GM19328 (cell line): ENCODE results near the gene STAG2.

Experiments used
- ATAC-seq: cut with Tn5 transposase; IDR thresholded peaks from one replicate; pipeline ENCODE4 v1.9.1; 2021; ENCODE audit warnings: mild to moderate bottlenecking, moderate library complexity; ENCODE audit not compliant: unreplicated experiment

Gene STAG2

DNA sequence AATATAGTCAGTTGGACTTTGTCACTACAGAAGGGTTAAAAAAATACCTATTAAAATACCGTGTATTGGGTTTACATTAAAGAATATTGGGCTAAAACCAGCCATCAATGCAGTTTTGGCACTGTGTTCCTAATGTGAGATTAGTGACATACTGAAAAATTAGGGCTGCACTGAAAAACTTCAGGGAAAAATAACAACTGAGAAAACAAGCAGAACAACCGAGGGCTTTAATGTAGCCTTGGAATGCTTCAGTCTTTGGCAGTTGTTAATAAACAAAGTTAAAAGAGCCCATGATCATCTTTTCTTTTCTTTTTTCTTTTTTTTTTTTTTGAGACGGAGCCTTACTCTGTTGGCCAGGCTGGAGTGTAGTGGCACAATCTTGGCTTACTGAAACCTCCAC lies 12.4 kb downstream of the STAG2 start:
- ATAC-seq: no peak

DNA sequence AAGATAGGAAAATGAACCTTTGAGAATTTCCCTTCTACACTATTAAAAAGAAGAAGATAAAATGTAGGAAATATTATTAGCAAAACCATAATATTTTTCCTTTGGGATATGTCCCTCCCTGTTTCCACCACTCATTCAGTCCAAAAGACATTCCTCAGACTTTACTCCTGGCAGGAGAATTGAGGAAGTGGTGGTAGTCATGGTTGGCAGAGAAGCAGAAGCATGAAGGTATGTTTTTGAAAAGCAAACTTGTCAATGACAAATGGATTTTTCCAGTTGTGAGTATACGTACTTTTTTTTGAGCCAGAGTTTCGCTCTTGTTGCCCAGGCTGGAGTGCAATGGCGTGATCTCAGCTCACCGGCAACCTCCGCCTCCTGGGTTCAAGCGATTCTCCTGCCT lies 13.7 kb downstream of the STAG2 start:
- no peak for ATAC-seq

DNA sequence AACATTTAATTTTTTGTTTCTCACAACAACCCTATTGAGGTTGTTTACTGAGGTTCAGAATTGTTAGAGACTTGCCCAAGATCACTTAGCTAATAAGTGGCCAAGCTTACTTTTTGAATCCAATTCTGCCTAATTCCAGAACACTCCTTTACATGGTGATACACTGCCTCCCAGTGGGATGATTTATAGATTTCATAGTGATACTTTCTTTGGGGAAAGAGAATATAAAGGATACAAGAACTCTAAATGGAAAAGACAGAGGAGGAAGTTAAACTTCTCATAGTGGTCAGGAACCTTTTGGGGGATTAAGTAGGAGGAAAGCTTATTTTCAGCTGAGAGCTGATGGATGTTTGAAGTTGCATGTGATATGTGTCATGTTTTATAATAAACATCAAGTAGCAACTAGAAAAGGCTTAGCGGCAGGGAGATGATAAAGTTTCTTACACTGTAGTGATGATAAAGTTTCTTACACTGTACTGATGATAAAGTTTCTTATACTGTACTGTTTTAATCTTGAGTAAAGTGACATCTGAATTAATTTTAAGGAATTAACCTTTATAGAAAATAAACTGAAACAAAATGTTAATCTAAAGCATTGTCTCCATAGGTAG lies 15.3 kb downstream of the STAG2 start:
- no peak for ATAC-seq

DNA sequence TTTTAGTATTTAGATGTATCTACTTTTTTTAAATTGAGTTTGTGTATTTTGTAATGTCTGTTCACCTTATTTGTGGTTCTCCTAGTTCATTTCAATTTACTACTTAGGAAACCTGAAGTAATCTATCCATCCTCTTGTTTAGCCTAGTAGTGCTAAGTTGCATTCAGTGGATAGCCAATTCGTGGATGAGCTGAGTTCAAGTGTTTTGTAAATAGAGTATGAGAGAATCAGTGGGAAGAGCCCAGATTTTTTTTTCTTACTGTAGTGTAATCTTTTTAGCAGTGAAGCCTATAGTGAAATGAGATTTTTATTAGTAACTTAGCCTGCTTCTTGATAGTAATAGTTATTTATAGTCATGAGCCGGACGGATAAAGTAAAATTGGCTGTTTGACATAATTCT lies 21.7 kb downstream of the STAG2 start:
- ATAC-seq: no peak

DNA sequence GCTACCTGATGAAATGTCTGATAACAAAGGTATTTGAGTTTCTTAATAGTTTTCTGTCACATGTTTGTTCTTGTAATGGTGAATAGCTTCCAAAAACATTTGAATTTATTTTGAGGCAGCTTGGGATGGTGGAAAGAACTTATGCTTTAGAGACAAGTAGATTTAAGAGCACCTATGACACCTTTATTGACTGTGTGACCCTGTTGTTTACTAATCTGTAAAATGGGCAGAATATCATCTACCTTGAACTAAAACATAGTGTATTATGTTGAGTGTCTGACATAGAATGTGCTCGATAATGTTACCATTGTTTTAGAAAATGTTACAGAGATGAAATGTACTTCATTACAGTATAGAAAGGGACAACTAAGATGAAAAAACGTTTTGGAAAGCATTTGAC lies 24.9 kb downstream of the STAG2 start:
- ATAC-seq: no peak

DNA sequence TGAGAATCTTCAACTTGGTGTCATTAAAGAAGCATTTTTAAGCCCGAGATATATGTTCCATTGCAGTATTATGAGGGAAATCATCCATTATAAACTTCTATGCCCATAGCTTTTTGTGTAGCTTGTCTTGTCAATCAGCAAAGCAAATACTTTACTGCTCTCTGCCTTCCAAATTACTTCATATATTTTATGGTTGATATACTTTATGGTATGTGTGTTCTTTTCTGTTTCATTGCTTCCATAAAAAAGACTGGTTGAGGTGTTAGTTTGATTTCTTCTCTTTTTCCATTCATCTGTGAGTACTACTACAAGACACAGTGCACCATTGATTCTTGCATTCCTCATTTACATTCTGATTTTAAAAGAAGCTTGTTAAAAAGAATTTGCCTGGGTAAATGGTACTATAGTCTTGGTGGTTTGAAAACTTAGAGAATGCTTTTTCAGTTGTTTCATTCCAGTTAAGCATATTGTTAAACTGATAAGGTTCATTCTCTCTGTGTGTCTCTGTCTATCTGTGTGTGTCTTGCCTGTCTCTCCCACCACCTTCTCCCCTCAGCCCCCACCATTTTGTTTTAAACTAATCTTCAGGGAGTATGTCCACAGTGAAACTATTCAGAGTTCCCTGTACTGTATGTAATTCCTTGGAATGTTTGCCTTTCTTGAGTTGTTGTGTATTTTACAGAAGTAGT lies 27.1 kb downstream of the STAG2 start:
- no peak for ATAC-seq

DNA sequence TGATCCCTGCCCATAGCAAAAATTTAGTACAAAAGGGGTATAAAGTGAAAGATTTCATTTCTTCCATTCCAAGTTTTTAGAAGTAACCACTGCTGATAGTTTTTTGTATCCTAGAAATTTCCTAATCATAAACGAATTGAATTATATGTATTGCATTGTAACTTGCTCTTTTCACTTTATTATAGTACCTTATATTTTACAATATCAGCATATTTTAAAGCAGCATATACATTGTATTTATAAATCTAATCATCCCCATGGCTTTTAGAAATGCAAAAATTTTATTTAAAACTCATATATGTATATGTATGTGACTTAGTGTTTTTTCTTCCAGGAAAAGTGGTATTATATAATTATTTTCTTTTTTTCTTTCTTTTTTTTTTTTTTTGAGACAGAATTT lies 27.7 kb downstream of the STAG2 start:
- ATAC-seq: no peak

DNA sequence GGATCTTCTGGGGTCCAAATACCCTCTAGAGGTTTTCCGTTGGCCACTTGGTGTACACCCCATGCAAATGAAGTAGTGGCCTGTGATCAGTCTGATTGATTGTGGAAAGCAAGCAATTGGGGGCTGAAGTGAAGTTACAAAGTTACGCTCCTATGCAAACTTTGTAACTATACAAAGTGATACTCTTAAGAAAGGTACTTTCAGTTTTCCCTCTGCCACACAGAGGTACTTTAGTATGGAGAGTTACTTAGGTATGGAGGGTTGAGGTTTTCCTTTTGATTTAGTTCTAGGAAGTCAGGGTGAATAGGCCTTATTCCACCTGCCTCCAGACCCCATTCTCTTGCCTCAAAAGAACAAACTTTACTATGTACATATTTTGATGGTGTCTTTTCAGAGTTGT lies 28.7 kb downstream of the STAG2 start:
- ATAC-seq: no peak

DNA sequence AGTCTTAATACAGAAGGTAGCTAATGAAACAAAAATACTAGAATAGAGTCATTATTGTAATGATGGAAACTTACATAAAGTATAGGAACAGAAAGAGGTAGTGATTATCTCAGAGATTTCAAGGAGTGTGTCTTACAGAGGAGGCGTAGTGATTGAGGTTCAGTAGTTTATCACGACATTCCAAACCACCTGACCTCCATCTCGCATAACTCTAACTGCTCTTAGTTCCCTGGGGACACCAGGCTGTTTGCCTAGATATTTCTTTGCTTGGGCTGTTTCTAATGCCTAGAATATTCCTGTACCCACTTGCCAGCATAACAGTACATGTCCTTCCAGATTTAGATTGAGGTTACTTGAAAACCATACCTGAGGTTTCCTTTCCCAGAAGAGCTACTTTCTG lies 29.1 kb downstream of the STAG2 start:
- ATAC-seq: no peak

DNA sequence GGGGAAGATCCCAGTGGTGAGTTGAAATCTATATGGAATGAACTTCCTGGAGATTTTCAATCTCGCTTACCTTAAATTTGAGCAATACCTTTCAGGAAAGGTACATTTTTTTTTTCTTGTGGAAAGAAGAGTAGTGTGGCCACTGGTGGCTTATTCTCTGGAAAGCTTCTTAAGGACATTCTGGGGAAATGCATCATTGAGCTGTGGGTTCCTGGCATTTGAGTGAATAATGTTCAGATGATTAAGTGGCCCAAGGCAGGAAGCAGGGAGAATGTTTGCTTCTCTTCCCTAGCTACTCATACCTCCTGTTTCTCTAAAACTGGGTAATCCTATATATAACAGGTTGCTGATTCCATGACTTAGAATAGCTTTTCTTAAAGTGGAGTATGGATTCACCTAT lies 31.8 kb downstream of the STAG2 start:
- no peak for ATAC-seq

DNA sequence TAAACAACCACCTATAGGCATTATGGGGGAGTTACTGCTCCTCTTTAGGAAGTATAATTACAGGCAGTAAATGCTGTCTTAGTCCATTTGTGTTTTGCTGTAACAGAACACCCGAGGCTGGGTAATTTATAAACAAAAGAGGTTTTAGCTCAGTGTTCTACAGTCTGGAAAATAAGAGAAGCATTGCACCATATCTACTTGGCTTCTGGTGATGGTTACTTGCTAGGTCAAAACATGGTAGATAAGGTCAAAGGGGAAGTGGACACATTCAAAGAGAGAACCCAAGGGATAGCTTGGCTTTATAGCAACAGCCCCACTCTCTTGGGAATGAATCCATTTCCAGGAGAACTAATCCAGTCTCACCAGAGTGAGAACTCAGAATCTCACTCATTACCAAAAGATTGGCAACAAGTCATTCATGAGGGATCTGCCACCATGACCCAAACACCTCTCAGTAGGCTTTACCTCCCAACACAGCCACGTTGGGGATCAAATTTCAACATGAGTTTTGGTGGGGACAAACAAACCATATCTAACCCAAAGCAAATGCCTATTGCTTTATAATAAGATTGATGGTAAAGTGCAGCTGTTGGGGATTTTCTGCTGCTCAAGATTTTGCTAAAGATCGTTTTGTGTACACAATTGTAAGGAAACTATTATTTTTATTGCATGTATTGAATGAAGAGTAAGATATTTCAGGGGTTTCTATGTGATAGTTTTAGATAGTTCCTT lies 32.6 kb downstream of the STAG2 start:
- ATAC-seq: no peak

DNA sequence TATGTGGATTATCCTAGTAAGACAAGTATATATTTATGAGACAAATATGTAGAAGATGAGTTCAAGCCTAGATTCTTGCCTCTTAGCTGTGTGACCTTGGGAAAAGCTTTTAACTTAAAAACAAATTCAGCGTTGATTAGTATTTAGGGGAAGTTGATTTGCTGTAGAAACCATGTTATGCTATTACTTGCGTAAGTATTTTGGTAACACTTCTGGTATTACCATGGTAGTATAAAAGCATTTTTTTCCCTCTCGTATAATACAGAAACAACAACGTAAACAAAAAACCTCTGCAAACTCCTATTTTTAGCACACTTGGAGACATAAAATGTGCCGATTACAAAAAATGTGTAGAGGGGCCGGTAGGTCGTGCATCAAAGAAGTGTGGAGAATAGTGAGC lies 33.2 kb downstream of the STAG2 start:
- no peak for ATAC-seq

DNA sequence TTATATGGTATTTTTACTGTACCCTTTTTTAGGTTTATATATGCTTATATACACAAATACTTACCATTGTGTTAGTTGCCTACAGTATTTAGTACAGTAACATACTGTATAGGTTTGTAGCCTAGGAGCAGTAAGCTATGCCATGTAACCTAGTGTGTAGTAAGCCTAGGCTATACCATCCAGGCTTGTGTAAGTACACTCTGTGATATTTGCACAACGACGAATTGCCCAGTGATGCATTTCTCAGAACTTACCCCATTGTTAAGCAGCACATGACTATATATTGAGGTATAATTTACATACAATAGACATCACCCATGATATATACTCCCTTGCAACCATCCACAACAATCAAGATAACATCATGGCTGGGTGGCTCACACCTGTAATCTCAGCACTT lies 40.1 kb downstream of the STAG2 start:
- no peak for ATAC-seq

DNA sequence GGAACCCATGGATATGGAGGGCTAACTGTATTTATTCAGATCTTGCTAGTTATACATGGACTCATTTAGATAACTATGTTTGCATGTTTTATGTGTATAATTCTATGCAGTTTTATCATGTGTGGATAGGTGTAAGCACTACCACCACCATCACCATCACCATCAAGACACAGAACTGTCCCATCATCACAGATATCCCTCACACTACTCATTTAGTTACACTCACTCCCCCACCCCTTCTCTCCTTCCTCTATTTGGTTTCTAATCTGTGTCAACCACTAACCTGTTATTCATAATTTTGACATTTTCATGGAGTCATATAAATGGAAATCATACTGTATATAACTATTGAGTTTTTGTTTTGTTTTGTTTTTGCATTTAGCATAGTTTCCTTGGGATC lies 43.7 kb downstream of the STAG2 start:
- ATAC-seq: no peak

DNA sequence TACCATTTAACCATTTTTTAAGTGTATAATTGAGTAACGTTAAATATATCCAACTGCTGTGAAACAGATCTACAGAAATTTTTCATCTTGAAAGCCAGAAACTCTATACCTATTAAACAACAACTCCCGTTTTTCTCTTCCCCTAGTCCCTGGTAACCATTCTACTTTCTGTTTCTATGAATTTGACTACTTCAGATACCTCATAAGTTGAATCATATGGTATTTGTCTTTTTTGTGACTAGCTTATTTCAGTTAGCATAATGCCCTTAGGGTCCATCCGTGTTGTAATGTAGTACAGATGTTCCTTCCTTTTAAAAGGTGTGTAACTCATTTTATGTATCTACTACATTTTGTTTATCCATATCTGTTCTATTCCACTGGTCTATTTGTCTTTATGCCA lies 48.7 kb downstream of the STAG2 start:
- ATAC-seq: no peak

DNA sequence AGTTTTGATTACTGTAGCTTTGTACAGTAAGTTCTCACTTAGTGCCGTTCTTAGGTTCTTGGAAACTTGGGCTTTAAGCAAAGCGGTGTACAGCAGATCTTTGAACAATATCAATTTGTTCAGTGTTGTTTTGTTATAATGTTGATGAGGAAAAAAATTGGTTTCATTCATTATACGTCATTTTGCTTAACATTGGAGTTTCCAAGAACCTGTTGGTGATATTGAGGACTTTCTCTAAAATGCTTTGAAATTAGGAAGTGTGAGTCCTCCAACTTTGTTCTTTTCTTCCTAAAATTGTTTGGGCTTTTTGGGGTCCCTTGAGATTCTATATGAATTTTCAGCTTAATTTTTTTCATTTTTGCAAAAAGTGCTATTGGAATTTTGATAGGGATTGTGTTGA lies 49.1 kb downstream of the STAG2 start:
- no peak for ATAC-seq

DNA sequence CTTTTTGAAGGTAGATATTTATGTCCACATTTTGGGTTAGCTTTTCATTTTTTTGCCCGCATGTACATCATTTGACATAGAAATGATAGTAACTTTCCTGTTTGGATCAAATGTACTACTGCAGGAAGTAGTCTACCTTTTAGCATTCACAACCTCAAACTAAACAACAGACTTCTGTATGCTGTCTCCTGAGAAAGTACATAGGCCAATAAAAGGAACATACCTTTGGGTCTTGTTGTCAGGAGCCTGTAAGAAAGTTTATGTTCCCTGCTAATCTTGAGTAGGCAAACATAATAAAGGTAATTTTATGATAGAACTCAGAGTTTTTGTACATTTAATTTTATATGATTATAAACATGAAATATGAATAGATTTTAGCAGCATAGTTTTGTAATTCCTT lies 54.2 kb downstream of the STAG2 start:
- no peak for ATAC-seq

DNA sequence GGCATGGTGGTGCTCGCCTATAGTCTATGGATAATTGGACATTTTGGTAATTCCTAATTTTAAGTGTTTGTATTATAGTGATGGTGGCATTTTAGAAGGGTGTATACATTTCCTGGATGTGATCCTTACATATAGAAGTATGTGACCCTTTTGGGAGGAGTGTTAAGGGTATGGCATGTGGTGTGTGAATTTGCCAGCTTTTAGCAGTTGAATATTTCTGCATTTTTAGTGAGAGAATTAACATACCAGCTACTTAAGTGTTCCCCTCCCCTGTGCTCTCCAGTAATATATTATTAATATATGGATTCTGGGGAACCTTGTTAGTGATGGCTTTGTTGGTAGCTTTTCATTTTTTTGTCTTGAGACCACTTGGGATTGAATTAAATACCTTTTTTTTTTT lies 55.3 kb downstream of the STAG2 start:
- ATAC-seq: no peak

DNA sequence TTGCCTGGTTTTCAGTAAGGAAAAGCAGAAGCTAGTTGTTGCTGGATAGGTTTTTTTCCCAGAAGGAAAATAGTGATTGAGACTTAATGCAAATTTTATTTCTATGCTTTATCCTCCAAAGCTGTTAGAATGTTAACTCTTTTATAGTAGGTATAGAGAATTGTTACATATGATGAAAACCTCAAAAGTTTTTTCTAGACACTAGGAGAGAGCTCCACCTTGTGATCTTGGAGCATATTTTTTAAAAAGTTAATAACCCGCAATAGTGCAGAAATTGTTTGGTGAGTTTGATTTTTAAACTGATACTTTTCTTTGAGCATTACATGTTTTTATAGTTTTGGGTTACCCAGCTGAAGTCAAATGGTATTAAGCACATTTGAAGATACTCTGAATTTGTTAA lies 56.5 kb downstream of the STAG2 start:
- ATAC-seq: no peak

DNA sequence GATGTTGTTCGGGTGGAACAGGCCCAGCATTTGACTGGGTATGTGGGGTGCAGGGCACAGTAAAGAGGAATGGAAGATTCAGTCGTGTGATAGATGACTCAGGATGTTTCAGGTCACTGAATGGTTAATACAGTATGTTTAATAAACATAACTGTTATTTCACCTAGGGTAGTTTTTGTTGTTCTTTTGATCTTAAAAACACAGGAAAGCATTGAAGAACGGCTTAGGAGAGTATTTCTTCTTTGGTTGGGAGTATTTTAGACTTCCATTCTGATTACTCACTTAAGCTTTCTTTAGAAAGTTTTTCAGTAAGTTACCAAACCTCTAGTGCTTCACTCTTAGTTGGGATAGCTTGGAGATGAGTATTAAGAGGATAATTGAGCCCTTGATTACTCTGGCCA lies 62.3 kb downstream of the STAG2 start:
- ATAC-seq: no peak

DNA sequence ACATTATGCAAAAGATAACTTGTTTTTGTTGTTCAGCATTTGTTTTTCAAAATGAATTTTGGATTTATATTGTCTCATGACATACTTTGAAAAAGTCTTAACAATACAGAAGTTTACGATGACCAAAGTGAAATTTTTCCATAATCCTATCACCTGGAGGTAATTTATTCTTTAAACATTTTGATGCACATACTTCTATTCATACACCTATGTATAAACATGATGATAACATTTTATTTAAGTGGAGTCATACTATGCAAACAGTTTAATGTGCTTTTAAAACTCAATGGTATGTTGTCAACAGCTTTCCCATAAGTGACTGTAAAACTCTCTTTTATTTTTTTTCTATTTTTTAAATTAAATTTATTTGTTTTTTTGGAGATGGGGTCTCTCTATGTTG lies 65.0 kb downstream of the STAG2 start:
- ATAC-seq: no peak

DNA sequence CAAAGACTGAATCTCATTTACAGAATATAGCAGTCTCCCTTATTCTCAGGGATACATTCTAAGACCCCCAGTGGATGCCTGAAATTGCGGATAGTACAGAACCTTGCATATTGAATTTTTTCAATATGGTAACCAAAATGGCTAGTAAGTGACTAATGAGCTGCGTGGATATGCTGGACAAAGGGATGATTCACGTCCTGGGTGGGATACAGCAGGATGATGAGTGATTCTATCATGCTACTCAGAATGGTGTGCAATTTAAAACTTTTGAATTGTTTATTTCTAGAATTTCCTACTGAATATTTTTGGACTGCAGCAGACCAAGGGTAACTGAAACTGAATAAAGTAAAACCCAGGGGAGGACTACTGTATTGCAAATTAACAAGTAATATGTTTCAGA lies 66.7 kb downstream of the STAG2 start:
- ATAC-seq: no peak
